ENCODE results near the gene NHS.

GRCh38 chrX:17432158-17432557, 57.2 kb downstream of the NHS start:
- no peak for TF ChIP-seq CTCF (IDR thresholded peaks at IDR 0.05)
- TF ChIP-seq POLR2A (IDR thresholded peaks at IDR 0.05), result no peak
